Measurements from ENCODE around the gene RFX2. TPM values are rescaled to one million over a fixed set of nuclear protein-coding genes. Genes with fewer than 3 reads are reported as not detected.
A peak's percentile ranks its signal among the peaks of the same experiment; 100 is the strongest.

Gene RFX2
- total RNA-seq, 2 experiments from 2014 or later, result 8.6 to 8.9 TPM

DNA sequence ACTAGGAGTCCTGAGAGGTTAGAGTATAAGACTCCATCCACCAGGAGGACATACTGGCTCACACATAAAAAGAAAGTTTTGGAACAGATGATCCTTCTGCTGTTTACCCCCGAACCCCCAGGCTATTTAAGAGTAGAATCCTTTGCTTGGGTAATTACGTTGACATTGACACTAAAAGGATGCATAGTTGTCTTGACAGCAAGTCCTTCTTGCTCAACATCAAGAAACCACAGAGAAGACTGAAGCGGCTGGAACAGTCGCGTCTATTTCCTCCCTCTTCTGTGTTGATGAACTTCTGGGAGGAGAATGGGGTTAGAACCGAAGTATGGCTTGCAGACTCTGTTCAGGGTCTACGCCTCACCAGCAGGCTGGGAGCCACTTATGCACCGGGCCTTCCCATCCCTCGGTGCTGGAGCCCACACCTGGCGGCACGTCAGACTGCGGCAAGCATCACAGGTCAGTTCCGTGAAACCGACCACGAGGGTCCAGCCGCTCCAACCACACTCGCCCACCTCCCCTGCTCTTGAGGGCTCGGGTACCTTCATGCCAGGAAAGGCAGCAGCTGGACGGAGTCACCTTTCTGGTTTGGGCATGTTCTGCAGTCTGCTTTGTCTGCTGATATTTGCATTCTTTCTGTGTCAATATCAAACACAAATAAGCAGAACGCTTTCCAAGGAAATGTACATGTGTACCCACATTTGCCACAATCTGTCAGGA, 90.0 kb downstream of the RFX2 start:
- no peak for ATAC-seq
- intact Hi-C loops (cut with DNase I, micrococcal nuclease), result loop anchor here in 1 of 2 experiments (5.0 kb wide), 1 partner anchor 53 kb away; no protein-coding TSS in a partner anchor
- no peaks in the 10 kb centered on the region for H3K4me1 Mint-ChIP-seq
- ChIA-PET CTCF (interaction anchor here (1.5 kb wide), 1 partner anchor 106 kb away, joined by 3 read pairs; no protein-coding TSS in a partner anchor), POLR2A (no interaction called here)
- peaks cover 2% of the 10 kb centered on the region for H3K27me3 Mint-ChIP-seq
- H3K27ac Mint-ChIP-seq, result no peak overlapping the region
- no peaks in the 10 kb centered on the region for H3K36me3 Mint-ChIP-seq (ENCODE audit: low read depth)
- no peak overlapping the region for H3K4me3 Mint-ChIP-seq
- DNase-seq, result no peak
- no peaks in the 10 kb centered on the region for H3K9me3 Mint-ChIP-seq (ENCODE audit: low read depth)

DNA sequence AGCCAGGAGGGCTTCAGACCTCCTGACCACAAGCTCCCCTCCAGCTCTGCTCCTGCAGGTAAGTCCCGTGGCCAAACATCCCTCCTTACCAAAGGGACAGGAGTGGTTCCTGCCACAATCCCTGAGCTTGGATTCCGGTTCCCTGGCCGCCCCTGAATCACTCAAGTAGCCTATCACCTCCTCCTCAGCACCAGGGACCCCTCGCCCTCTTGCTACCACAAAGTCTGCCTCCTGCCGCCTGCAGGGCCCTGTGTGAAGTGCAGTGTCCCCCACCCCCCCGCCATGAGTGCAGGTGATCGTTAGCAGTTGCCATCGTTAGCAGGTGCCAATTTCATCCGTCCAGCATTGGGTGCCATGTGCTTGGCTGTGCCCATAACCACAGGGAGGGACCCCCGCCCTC, 91.5 kb downstream of the RFX2 start:
- POLR2A ChIA-PET, result no interaction called here
- H3K4me3 Mint-ChIP-seq, result no peak overlapping the region
- H3K9me3 Mint-ChIP-seq (ENCODE audit: low read depth), result no peaks in the 10 kb centered on the region
- no peak for ATAC-seq
- DNase-seq, result peak; percentile 49
- intact Hi-C loops (cut with DNase I, micrococcal nuclease), result loop anchor here in 1 of 2 experiments (2.0 kb wide), 1 partner anchor 32 kb away; no protein-coding TSS in a partner anchor
- peaks cover 2% of the 10 kb centered on the region for H3K27me3 Mint-ChIP-seq
- CTCF ChIA-PET, result interaction anchor here (0.5 to 1.1 kb wide), 4 partner anchors 10 to 215 kb away, joined by 3 to 6 read pairs (median 3); no protein-coding TSS in a partner anchor
- no peaks in the 10 kb centered on the region for H3K4me1 Mint-ChIP-seq
- H3K27ac Mint-ChIP-seq, result no peak overlapping the region
- no peaks in the 10 kb centered on the region for H3K36me3 Mint-ChIP-seq (ENCODE audit: low read depth)

DNA sequence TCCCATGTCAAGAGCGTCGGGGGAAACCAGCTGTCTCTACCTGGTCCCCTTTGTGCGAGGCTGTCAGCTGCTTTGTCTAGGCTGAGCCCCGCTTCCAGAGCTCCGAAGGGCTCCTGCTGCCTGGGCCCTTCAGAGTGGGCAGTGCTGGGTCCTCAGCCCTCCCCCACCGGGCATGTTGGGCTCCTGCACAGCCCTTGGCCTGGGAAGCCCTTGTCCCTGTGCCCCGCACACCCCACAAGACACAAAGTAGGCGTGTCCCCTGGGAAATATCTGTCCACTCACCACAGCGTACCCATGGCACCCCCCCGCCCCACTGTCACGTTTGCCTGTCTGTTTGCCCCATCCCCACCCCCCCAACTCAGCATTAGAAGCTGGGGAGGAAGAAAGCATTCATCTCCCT, 92.7 kb downstream of the RFX2 start:
- CTCF ChIA-PET, result interaction anchor here (0.8 kb wide), 1 partner anchor 213 kb away, joined by 3 read pairs; the partner anchor contains the start of gene NRTN
- H3K4me1 Mint-ChIP-seq, result no peaks in the 10 kb centered on the region
- ATAC-seq (no peak), DNase-seq (no peak)
- H3K27me3 Mint-ChIP-seq, result peaks cover 2% of the 10 kb centered on the region
- H3K9me3 Mint-ChIP-seq (ENCODE audit: low read depth), result no peaks in the 10 kb centered on the region
- no peak overlapping the region for H3K27ac Mint-ChIP-seq
- H3K36me3 Mint-ChIP-seq (ENCODE audit: low read depth), result no peaks in the 10 kb centered on the region
- no peak overlapping the region for H3K4me3 Mint-ChIP-seq
- intact Hi-C loops (cut with DNase I, micrococcal nuclease), result no loop called here
- POLR2A ChIA-PET, result no interaction called here

DNA sequence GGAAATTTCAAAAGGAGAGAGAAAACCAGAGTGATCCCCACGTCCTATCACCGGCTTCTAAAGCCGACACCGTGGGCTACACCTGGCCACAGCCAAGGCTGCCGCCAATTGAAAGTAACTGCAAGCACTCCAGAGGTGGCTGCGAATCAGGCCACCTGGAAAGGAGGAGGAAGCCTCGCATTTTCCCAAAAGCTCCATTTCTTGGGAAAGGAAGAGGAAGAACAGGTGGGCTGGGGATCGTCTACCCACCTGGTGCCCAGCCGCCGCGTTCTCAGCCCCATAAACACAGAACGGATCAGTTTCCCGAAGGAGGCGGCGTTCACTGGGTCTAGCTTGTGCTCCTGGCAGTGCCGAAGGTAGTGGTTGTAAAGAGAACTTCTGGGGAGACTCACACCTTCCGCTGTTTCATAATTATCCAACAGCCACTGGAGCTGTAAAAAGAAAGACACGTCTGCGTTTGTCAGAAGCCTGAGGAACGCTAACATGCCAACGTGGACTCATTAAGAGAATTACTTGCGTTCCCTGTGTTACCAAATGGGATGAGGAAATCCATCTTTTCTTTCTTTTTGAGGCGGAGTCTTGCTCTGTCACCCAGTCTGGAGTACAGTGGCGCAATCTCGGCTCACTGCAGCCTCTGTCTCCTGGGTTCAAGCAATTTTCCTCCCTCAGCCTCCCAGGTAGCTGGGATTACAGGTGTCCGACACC, 94.3 kb downstream of the RFX2 start:
- no peaks in the 10 kb centered on the region for H3K9me3 Mint-ChIP-seq (ENCODE audit: low read depth)
- H3K27me3 Mint-ChIP-seq, result no peaks in the 10 kb centered on the region
- ChIA-PET POLR2A (no interaction called here), CTCF (interaction anchor here (0.5 to 0.9 kb wide), 5 partner anchors 14 to 474 kb away, joined by 3 read pairs; no protein-coding TSS in a partner anchor)
- H3K4me3 Mint-ChIP-seq, result no peak overlapping the region
- intact Hi-C loops (cut with DNase I, micrococcal nuclease), result no loop called here
- H3K27ac Mint-ChIP-seq, result no peak overlapping the region
- DNase-seq (no peak), ATAC-seq (no peak)
- no peaks in the 10 kb centered on the region for H3K36me3 Mint-ChIP-seq (ENCODE audit: low read depth)
- H3K4me1 Mint-ChIP-seq, result no peaks in the 10 kb centered on the region

DNA sequence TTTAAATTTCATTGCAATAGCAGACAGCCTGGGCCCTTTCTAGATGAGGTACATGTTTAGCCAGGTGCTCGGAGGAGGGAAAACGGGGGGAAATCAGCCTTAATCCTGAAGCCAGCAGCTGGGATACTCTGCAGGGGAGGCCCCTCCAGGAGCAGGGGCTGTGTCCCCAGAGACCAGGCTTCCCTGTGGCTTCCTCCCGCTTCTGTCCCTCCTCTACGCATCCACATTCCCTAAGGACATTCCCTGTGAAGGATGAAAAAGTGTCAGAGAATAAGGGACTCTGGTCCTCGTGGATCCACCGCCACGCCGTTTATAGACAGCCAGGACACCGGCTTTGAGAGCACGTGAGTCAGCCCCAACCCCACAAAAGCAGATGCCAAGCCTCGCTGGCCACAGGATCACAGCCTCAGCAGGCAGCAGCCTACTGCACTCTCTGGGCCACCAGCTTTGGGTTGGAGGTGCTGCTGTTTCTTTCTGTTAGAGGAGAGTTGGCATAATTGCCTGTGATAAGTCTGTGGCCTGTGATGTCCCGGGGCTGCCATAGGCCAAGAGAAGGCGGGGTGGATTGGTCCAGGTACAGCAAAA, 95.7 kb downstream of the RFX2 start:
- ChIA-PET CTCF (interaction anchor here (0.9 to 2.0 kb wide), 2 partner anchors 8 to 32 kb away, joined by 3 to 13 read pairs; no protein-coding TSS in a partner anchor), POLR2A (no interaction called here)
- DNase-seq, result no peak
- no peak for ATAC-seq
- no peak overlapping the region for H3K27ac Mint-ChIP-seq
- no peaks in the 10 kb centered on the region for H3K36me3 Mint-ChIP-seq (ENCODE audit: low read depth)
- H3K4me1 Mint-ChIP-seq, result no peaks in the 10 kb centered on the region
- intact Hi-C loops (cut with DNase I, micrococcal nuclease), result no loop called here
- H3K4me3 Mint-ChIP-seq, result no peak overlapping the region
- no peaks in the 10 kb centered on the region for H3K9me3 Mint-ChIP-seq (ENCODE audit: low read depth)
- H3K27me3 Mint-ChIP-seq, result no peaks in the 10 kb centered on the region

DNA sequence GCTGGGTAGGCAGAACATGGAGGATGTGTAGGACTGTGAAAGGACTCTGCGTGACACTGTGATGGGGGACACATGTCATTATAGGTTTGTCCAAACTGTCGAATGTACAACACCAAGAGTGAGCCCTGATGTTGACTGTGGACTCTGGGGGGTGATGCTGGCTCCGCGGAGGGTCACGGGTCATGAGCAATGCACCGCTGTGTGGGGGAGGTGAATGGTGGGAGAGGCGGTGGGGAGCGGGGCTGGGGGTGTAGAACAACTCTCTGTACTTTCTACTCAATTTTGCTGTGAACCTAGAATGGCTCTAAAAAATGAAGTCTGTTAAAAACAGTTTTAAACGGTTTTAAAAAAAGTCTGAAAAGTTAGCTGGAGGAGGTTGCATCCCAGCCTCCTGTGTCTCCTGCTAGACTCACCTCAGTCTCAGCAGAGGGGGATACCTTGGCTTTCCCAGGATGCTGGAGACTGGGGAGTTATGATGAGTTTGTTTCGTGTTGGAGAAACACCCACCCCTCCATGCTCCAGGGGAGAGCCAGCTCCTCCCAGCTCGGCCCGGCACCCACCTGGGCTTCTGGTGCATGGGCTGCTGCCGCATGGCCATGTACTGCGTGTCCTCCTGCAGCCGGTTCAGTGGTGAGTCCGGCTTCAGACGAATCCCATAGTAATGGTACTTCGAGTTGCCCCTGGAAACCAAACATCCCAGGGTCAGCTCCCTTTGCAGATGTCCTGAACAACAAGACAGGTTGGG, 97.7 kb downstream of the RFX2 start:
- no peak for ATAC-seq

DNA sequence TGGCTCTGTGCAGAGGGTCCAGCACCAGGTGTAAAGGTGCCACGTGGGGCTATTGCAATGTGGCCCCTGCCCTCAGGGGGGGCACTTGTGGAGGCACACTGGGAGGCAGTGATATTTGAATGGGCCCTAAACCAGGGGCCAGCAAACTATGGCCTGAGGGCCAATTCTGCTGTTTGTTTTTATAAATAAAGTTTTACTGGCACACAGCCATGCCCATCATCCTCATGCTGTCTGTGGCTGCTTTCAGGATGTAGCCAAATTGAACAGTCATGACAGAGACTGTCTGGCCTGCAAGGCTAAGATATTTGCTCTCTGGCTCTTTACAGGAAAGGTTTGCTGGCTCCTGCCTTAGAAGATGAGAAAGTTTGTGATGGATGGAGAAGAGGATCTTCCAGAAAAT, 98.5 kb downstream of the RFX2 start:
- ATAC-seq, result no peak
- Mint-ChIP-seq H3K36me3 (ENCODE audit: low read depth) (no peaks in the 10 kb centered on the region), H3K4me3 (no peak overlapping the region), H3K4me1 (no peaks in the 10 kb centered on the region), H3K9me3 (ENCODE audit: low read depth) (no peaks in the 10 kb centered on the region), H3K27me3 (no peaks in the 10 kb centered on the region), H3K27ac (no peak overlapping the region)
- intact Hi-C loops (cut with DNase I, micrococcal nuclease), result no loop called here
- POLR2A ChIA-PET, result no interaction called here
- no peak for DNase-seq
- CTCF ChIA-PET, result interaction anchor here (0.6 to 0.8 kb wide), 2 partner anchors 11 to 61 kb away, joined by 3 to 4 read pairs; no protein-coding TSS in a partner anchor

More for the DNA sequence above, 97.7 kb downstream of the RFX2 start:
- Mint-ChIP-seq H3K9me3 (ENCODE audit: low read depth) (no peaks in the 10 kb centered on the region), H3K36me3 (ENCODE audit: low read depth) (no peaks in the 10 kb centered on the region), H3K27me3 (no peaks in the 10 kb centered on the region), H3K4me3 (no peak overlapping the region), H3K27ac (no peak overlapping the region), H3K4me1 (no peaks in the 10 kb centered on the region)
- intact Hi-C loops (cut with DNase I, micrococcal nuclease), result no loop called here
- ChIA-PET CTCF (interaction anchor here (0.6 to 2.0 kb wide), 4 partner anchors 10 to 75 kb away, joined by 3 to 13 read pairs (median 4); no protein-coding TSS in a partner anchor), POLR2A (interaction anchor here (0.7 kb wide), 1 partner anchor 1168 kb away, joined by 5 read pairs; no protein-coding TSS in a partner anchor)
- no peak for DNase-seq

DNA sequence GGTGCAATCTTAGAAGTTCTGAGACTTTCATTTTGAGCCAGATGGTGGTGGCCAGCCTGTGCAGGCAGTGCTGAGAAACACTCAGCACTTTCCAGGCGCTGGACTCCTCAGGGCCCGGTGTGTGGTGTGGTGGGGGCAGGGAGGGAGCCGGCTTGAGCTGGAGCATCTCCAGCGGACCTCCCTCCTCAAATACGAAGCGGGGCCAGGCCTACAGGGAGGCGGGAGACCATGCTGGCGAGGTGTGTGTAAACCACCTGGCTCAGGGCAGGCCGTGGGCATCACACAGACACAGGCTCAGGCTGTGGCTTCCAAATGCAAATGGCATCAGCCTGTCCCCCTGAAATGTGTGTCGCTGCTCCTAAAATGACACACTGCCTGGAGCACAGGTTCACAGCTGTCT, 99.1 kb downstream of the RFX2 start:
- H3K9me3 Mint-ChIP-seq (ENCODE audit: low read depth), result no peaks in the 10 kb centered on the region
- H3K36me3 Mint-ChIP-seq (ENCODE audit: low read depth), result no peaks in the 10 kb centered on the region
- ATAC-seq (no peak), DNase-seq (no peak)
- intact Hi-C loops (cut with DNase I, micrococcal nuclease), result no loop called here
- H3K4me1 Mint-ChIP-seq, result no peaks in the 10 kb centered on the region
- ChIA-PET POLR2A (interaction anchor here (0.7 kb wide), 1 partner anchor 85 kb away, joined by 3 read pairs; no protein-coding TSS in a partner anchor), CTCF (no interaction called here)
- H3K27ac Mint-ChIP-seq, result no peak overlapping the region
- H3K4me3 Mint-ChIP-seq, result no peak overlapping the region
- H3K27me3 Mint-ChIP-seq, result no peaks in the 10 kb centered on the region

DNA sequence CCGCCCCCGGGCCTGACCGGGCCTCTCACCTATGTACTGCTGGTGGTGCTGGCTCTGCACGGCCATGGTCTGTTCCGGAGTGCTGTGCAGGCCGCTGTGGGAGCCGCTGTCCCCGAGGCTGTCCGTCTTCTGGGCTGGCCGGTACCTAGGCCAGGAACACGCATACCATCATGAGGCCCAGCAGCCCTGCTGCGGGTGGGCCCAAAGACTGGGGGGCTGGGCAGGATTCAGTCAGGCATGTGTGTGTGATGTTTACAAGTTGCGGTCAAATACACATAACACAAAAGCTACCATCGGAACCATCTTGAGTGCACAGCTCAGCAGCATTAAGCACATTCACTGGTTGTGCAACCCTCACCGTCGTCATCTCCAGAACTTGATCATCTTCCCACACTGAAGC, 100.2 kb downstream of the RFX2 start:
- H3K27me3 Mint-ChIP-seq, result no peaks in the 10 kb centered on the region
- ATAC-seq (no peak), DNase-seq (no peak)
- H3K36me3 Mint-ChIP-seq (ENCODE audit: low read depth), result no peaks in the 10 kb centered on the region
- no peaks in the 10 kb centered on the region for H3K4me1 Mint-ChIP-seq
- H3K27ac Mint-ChIP-seq, result no peak overlapping the region
- ChIA-PET CTCF (interaction anchor here (0.9 kb wide), 1 partner anchor 23 kb away, joined by 3 read pairs; no protein-coding TSS in a partner anchor), POLR2A (no interaction called here)
- H3K4me3 Mint-ChIP-seq, result no peak overlapping the region
- intact Hi-C loops (cut with DNase I, micrococcal nuclease), result no loop called here
- no peaks in the 10 kb centered on the region for H3K9me3 Mint-ChIP-seq (ENCODE audit: low read depth)

DNA sequence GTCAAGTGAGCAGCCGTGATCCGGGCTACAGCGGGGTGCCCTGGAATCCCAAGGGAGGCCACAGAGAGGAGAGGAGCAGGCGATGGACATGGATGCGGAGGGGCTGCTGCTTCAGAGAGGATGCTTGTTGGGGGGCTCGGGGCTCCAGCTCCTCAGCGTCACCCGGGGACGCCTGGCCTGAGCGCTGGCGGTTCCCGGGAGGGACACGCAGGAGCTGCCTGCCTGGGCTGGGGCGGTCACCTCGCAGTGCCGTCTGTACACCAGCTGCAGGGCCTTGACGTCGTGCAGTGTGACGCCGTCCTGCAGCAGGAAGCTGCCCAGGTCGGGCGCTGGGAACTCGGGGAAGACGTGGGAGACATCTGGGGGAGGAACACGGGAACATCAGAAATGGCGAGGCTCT, 102.4 kb downstream of the RFX2 start:
- H3K4me1 Mint-ChIP-seq, result no peaks in the 10 kb centered on the region
- H3K27ac Mint-ChIP-seq, result no peak overlapping the region
- H3K4me3 Mint-ChIP-seq, result no peak overlapping the region
- ATAC-seq, result no peak
- H3K27me3 Mint-ChIP-seq, result no peaks in the 10 kb centered on the region
- ChIA-PET CTCF (no interaction called here), POLR2A (no interaction called here)
- intact Hi-C loops (cut with DNase I, micrococcal nuclease), result no loop called here
- no peaks in the 10 kb centered on the region for H3K9me3 Mint-ChIP-seq (ENCODE audit: low read depth)
- no peak for DNase-seq
- H3K36me3 Mint-ChIP-seq (ENCODE audit: low read depth), result no peaks in the 10 kb centered on the region

DNA sequence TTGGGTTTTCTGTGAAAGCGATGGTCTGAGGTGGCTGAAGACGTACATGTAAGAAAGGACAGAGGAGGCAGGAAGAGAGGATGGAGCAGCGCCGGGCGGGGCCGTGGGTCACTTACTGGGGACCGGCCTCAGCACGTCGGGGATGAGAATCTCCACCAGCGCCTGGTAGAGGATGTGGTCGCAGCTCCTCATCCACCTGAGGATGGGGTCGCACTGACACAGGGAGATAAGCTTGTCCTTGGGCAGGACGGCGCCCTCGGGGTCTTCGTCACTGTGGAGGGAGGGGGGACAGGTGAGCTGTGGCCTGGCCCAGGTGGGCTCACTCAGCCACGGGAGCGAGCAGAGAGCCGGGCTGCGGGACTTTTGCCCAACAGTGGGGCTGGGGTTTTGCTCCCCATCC, 103.4 kb downstream of the RFX2 start:
- Mint-ChIP-seq H3K4me3 (no peak overlapping the region), H3K27me3 (no peaks in the 10 kb centered on the region), H3K27ac (no peak overlapping the region), H3K4me1 (no peaks in the 10 kb centered on the region), H3K36me3 (ENCODE audit: low read depth) (no peaks in the 10 kb centered on the region), H3K9me3 (ENCODE audit: low read depth) (no peaks in the 10 kb centered on the region)
- CTCF ChIA-PET, result interaction anchor here (0.7 to 1.6 kb wide), 2 partner anchors 14 to 269 kb away, joined by 3 read pairs; no protein-coding TSS in a partner anchor
- POLR2A ChIA-PET, result interaction anchor here (0.6 kb wide), 1 partner anchor 18 kb away, joined by 9 read pairs; no protein-coding TSS in a partner anchor
- ATAC-seq (no peak), DNase-seq (no peak)
- intact Hi-C loops (cut with DNase I, micrococcal nuclease), result no loop called here

Data from activated CD4-positive, alpha-beta T cell treated with anti-CD3 and anti-CD28 coated beads for 36 hours (primary cell).